Chondrocyte (in vitro differentiated cells): ENCODE measurements around the gene NUFIP1. TPM values are rescaled to one million over a fixed set of nuclear protein-coding genes. Genes with fewer than 3 reads are reported as not detected.

Experiments used
- DNase-seq: peaks from one replicate; pipeline ENCODE4 v3.0.0; 2021; ENCODE audit warnings: mixed read lengths, low spot score
- H3K27ac Mint-ChIP-seq: one replicate; pipeline ENCODE4 v1.8.0; 2021; ENCODE audit warnings: mild to moderate bottlenecking, moderate library complexity, mixed read lengths; ENCODE audit not compliant: unreplicated experiment
- H3K27me3 Mint-ChIP-seq: 2 replicates; pipeline ENCODE4 v1.8.0; 2021; ENCODE audit warnings: low read depth, mixed read lengths
- H3K36me3 Mint-ChIP-seq: 2 replicates; pipeline ENCODE4 v1.8.0; 2021; ENCODE audit warnings: low read depth, mixed read lengths
- H3K4me1 Mint-ChIP-seq: 2 replicates; pipeline ENCODE4 v1.8.0; 2021; ENCODE audit warnings: low read depth, mild to moderate bottlenecking, mixed read lengths
- H3K4me3 Mint-ChIP-seq: one replicate; pipeline ENCODE4 v1.8.0; 2021; ENCODE audit warnings: mild to moderate bottlenecking, moderate library complexity, mixed read lengths; ENCODE audit not compliant: unreplicated experiment
- H3K9me3 Mint-ChIP-seq: 2 replicates; pipeline ENCODE4 v1.8.0; 2021; ENCODE audit warnings: low read depth, mixed read lengths
- total RNA-seq: library from RNA; stranded (reverse); gene quantifications from 3 replicates; pipeline ENCODE4 v1.2.1, GENCODE V29; 2021
- TF ChIP-seq, protein P1 (sequence below): fragments of 200-600 bp; sonication (generic); IDR thresholded peaks from 2 replicates; pipeline ENCODE4 v1.5.0; 2021; ENCODE audit warnings: antibody characterized with exemption, mild to moderate bottlenecking, moderate library complexity

NUFIP1 gene
- total RNA-seq, 1 donor from 2014 or later, result 5.1 TPM

GRCh38 chr13:44895264-44895952 is 93.9 kb downstream of the NUFIP1 start:
- TF ChIP-seq, protein P1, sequence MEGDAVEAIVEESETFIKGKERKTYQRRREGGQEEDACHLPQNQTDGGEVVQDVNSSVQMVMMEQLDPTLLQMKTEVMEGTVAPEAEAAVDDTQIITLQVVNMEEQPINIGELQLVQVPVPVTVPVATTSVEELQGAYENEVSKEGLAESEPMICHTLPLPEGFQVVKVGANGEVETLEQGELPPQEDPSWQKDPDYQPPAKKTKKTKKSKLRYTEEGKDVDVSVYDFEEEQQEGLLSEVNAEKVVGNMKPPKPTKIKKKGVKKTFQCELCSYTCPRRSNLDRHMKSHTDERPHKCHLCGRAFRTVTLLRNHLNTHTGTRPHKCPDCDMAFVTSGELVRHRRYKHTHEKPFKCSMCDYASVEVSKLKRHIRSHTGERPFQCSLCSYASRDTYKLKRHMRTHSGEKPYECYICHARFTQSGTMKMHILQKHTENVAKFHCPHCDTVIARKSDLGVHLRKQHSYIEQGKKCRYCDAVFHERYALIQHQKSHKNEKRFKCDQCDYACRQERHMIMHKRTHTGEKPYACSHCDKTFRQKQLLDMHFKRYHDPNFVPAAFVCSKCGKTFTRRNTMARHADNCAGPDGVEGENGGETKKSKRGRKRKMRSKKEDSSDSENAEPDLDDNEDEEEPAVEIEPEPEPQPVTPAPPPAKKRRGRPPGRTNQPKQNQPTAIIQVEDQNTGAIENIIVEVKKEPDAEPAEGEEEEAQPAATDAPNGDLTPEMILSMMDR, result no peak
- Mint-ChIP-seq H3K9me3 (no peaks in the 10 kb centered on the region), H3K27me3 (no peaks in the 10 kb centered on the region), H3K4me3 (no peak overlapping the region), H3K36me3 (no peaks in the 10 kb centered on the region), H3K4me1 (peaks cover 10% of the 10 kb centered on the region), H3K27ac (no peak overlapping the region)
- DNase-seq, result no peak

GRCh38 chr13:44894001-44894770 is 95.1 kb downstream of the NUFIP1 start:
- Mint-ChIP-seq H3K27me3 (no peaks in the 10 kb centered on the region), H3K4me3 (no peak overlapping the region), H3K27ac (no peak overlapping the region), H3K4me1 (no peaks in the 10 kb centered on the region), H3K9me3 (no peaks in the 10 kb centered on the region), H3K36me3 (no peaks in the 10 kb centered on the region)
- no peak for DNase-seq
- TF ChIP-seq, protein P1, result no peak

Other genes with a start within 250 kb of the NUFIP1 start
- 19.3 to 30.8 TPM (median 21.5 TPM) in 3 replicates for gene GPALPP1, start 67 bp upstream of the NUFIP1 start, total RNA-seq
- 15.4 to 18.7 TPM (median 15.6 TPM) in 3 replicates for gene GTF2F2, start 131.0 kb upstream of the NUFIP1 start, total RNA-seq
- not detected in 3 replicates for gene KCTD4, start 211.6 kb upstream of the NUFIP1 start, total RNA-seq